Cardiac septum (tissue), 1 donor: ENCODE data around the gene CABYR. TPM values are rescaled to one million over a fixed set of nuclear protein-coding genes. Genes with fewer than 3 reads are reported as not detected.

ENCODE experiments used
- total RNA-seq: library from RNA; stranded (reverse); fragmentation: NEBNext Ultra II Directional; extraction: Animal tissue kit (Norgen Biotek cat#: 25700); gene quantifications from one replicate; pipeline ENCODE4 v1.2.1, GENCODE V29; 2021
- donor health status: DM: no; HTN: no; CAD: no.

CABYR gene
- total RNA-seq, 1 donor from 2014 or later: 0.59 TPM

Other genes starting within 250 kb of the CABYR start
- 9.2 TPM for gene TTC39C, start 124.3 kb upstream of the CABYR start, total RNA-seq